IPS-20b (cell line): ENCODE results near the gene GSE1.

Experiments
- H3K27ac ChIP-seq: one replicate; pipeline ENCODE4 v1.5.1; 2013; ENCODE audit warnings: low read length
- H3K27me3 ChIP-seq: 2 replicates; pipeline ENCODE4 v1.6.1; 2013; ENCODE audit warnings: mild to moderate bottlenecking, low read length, inconsistent platforms; ENCODE audit not compliant: insufficient read depth
- H3K36me3 ChIP-seq: 2 replicates; pipeline ENCODE4 v1.6.1; 2013; ENCODE audit warnings: low read depth, mild to moderate bottlenecking, inconsistent platforms, low read length, moderate library complexity; ENCODE audit not compliant: insufficient read depth
- H3K4me1 ChIP-seq: 2 replicates; pipeline ENCODE4 v1.6.1; 2013; ENCODE audit warnings: mild to moderate bottlenecking, control low read depth, inconsistent platforms, low read length, moderate library complexity; ENCODE audit not compliant: insufficient read depth
- H3K4me3 ChIP-seq: 2 replicates; pipeline ENCODE4 v1.5.1; 2013; ENCODE audit warnings: mild to moderate bottlenecking, low read length, inconsistent platforms
- H3K9ac ChIP-seq: 2 replicates; pipeline ENCODE4 v1.6.1; 2013; ENCODE audit warnings: low read depth, mild to moderate bottlenecking, inconsistent platforms, low read length, moderate library complexity
- H3K9me3 ChIP-seq: 2 replicates; pipeline ENCODE4 v1.6.1; 2013; ENCODE audit warnings: mild to moderate bottlenecking, low read depth, low read length, inconsistent platforms; ENCODE audit not compliant: insufficient read depth

GSE1 gene

DNA sequence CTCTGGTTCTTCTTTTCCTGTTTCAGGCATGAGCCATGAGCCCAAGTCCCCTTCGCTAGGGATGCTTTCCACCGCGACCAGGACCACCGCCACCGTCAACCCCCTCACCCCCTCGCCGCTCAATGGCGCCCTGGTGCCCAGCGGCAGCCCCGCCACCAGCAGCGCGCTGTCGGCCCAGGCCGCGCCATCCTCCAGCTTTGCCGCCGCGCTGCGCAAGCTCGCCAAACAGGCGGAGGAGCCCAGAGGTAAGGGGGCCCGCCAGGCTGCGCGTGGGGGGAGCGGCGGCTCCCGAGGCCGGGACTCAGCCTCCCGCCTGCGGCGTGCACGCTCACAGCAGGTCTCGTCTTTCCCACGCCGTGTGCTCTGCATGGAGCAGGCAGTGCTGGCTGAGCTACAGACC lies 20.8 kb downstream of the GSE1 start:
- H3K4me1 ChIP-seq, result no peaks in the 10 kb centered on the region
- H3K27me3 ChIP-seq, result no peaks in the 10 kb centered on the region
- H3K27ac ChIP-seq, result no peak overlapping the region
- no peak overlapping the region for H3K4me3 ChIP-seq
- no peak overlapping the region for H3K9ac ChIP-seq
- peaks cover 6% of the 10 kb centered on the region; the same call in 1 of the 2 replicates for H3K9me3 ChIP-seq
- peaks cover 37% of the 10 kb centered on the region for H3K36me3 ChIP-seq

DNA sequence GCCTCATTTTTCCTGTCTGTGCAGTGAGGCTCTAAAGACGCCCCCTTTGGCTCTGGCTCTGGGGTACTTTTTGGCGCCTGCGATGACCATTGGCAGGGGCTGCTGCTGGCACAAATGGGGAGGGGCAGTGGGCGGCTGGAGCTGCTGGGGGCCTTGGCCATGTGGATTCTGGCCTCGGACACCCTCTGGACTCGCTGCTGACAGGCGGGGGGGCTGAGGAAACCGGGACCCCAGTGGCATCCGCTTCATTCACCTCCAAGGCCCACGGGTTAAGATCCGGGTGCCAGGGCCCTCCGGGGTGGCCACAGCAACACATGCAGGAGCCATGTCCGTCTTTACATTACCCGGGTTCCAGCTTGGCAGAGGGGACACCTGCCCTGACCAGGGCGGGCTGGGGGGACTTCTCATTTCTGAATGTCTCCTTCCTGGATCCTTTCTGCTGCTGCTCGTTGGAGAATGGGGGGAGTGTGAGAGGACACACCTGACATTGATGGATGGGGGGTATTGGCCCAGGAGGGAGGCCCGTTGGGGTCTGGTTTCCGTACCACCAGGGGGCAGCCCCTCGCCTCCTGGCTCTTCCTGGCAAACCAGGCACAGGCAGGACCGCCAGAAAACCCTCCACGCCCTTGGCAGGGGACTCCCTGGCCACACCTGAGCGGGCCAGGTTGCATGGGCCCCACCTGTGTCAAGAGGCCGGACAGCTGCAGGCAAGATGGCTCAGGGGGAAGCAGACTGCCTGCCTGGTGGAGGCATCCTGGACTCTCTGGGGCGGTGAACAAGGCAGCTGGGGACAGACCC lies 21.8 kb downstream of the GSE1 start:
- Histone ChIP-seq H3K9me3 (no peaks in the 10 kb centered on the region), H3K27ac (no peak overlapping the region), H3K36me3 (peaks cover 27% of the 10 kb centered on the region; the same call in 1 of the 2 replicates), H3K4me3 (no peak overlapping the region), H3K27me3 (no peaks in the 10 kb centered on the region), H3K9ac (no peak overlapping the region), H3K4me1 (no peaks in the 10 kb centered on the region)

DNA sequence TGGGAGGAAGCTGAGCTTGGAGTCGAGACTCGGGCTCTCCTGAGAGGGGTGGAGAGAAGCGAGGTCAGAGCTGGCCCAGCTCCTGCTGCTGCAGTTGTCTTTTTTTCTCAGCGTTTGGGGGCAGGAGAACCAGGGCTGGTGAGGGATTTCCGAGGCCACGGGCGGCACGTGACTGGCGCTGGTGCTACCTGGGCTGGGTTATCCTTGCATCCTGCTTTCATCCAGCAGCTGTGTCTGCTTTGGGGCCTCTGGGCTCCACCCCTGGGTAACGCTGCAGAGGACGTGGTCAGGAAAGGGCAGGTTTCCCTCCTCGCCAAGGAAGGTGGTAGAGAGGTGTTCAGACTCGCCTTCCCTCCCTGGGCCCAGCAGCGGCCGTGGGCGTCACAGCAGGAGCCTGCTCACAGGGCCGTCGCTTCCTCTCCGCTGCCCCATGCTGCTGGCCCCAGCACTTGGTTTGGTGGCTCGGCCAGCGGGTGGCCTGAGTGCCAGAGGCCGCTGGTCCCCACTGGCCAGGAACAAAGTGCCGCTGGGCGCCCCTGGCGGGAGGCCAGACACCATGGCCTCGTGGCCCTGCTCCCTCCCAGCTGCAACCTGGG lies 22.5 kb downstream of the GSE1 start:
- H3K27ac ChIP-seq, result no peak overlapping the region
- H3K4me3 ChIP-seq, result no peak overlapping the region
- no peaks in the 10 kb centered on the region for H3K27me3 ChIP-seq
- no peaks in the 10 kb centered on the region for H3K4me1 ChIP-seq
- peaks cover 20% of the 10 kb centered on the region; the same call in 1 of the 2 replicates for H3K36me3 ChIP-seq
- no peaks in the 10 kb centered on the region for H3K9me3 ChIP-seq
- no peak overlapping the region for H3K9ac ChIP-seq

DNA sequence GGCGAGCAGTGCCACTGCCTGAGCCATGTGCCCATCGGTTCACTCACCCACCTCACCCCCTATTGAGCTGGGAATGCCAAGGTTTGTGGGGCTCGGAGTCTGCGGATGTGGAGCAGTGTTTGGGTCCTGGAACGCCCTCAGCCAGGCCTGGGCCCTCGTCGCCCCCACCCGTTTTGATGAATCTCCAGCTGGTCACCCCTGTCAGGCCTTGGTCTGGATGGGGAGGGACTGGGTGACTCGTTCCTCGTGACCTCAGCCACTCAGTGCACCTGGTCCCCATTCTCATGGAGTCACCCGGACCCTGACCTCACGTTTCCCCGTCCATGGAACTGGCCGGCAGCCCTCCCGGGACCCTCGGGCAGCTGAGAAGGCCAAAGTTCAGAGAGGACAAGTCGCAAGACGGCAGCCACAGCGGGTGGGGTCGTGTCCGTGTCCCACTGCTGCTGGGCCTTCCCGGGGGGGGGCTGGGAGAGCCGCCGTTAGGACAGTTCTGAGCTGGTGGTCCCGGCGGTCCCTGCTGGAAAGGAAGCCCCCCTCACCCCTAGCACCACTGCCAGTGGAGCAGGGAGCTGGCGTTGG lies 23.2 kb downstream of the GSE1 start:
- Histone ChIP-seq H3K4me1 (no peaks in the 10 kb centered on the region), H3K27ac (no peak overlapping the region)

DNA sequence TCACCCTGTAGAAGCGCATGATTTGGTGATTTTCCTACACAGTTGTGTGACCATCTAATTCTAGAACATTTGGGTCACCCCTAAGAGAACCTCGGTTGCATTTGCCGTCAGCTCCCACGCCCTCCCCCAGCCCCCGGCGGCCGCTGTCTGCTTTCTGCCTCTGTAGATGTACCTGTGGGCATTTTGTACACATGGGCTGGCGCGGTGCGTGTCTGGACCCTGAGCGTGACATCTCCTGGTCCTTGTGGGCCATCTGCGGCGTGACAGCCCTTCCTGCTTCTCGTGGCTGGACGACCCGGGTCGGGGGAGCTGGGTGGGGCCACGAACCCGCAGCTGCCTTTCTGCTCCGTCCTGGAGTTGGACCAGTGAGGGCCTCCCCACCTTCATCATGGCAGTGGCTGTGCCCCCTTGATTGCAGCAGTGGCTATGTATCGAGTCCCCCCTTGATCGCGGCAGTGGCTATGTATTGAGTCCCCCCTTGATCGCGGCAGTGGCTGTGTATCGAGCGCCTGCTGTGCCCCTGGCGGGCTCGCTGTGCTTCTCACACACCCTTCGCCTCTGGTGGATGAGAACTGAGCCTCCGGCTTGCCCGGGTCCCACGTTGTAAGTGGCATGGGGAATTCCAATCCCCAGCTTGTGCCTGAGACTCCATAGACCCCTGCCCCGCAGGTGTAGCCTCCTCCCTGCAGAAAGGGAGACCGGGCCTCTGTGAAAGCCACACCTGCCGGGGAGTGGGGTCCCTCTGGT lies 24.1 kb downstream of the GSE1 start:
- no peak overlapping the region for H3K4me3 ChIP-seq
- H3K27me3 ChIP-seq, result no peaks in the 10 kb centered on the region
- no peaks in the 10 kb centered on the region for H3K9me3 ChIP-seq
- no peak overlapping the region for H3K27ac ChIP-seq
- peaks cover 20% of the 10 kb centered on the region; the same call in 1 of the 2 replicates for H3K36me3 ChIP-seq
- H3K9ac ChIP-seq, result no peak overlapping the region
- no peaks in the 10 kb centered on the region for H3K4me1 ChIP-seq

More for the DNA sequence above, 23.2 kb downstream of the GSE1 start:
- H3K9me3 ChIP-seq, result no peaks in the 10 kb centered on the region
- no peaks in the 10 kb centered on the region for H3K27me3 ChIP-seq
- H3K36me3 ChIP-seq, result peaks cover 20% of the 10 kb centered on the region; the same call in 1 of the 2 replicates
- H3K9ac ChIP-seq, result no peak overlapping the region
- H3K4me3 ChIP-seq, result no peak overlapping the region

GRCh38 chr16:85637808-85638647 lies 24.9 kb downstream of the GSE1 start:
- H3K36me3 ChIP-seq, result peaks cover 20% of the 10 kb centered on the region; the same call in 1 of the 2 replicates
- no peaks in the 10 kb centered on the region for H3K4me1 ChIP-seq
- no peak overlapping the region for H3K27ac ChIP-seq

GRCh38 chr16:85638695-85639409 lies 25.7 kb downstream of the GSE1 start:
- Histone ChIP-seq H3K36me3 (peaks cover 20% of the 10 kb centered on the region; the same call in 1 of the 2 replicates), H3K27ac (no peak overlapping the region), H3K4me1 (no peaks in the 10 kb centered on the region)

More at GRCh38 chr16:85637808-85638647, 24.9 kb downstream of the GSE1 start:
- Histone ChIP-seq H3K9me3 (no peaks in the 10 kb centered on the region), H3K27me3 (no peaks in the 10 kb centered on the region), H3K9ac (no peak overlapping the region), H3K4me3 (no peak overlapping the region)

DNA sequence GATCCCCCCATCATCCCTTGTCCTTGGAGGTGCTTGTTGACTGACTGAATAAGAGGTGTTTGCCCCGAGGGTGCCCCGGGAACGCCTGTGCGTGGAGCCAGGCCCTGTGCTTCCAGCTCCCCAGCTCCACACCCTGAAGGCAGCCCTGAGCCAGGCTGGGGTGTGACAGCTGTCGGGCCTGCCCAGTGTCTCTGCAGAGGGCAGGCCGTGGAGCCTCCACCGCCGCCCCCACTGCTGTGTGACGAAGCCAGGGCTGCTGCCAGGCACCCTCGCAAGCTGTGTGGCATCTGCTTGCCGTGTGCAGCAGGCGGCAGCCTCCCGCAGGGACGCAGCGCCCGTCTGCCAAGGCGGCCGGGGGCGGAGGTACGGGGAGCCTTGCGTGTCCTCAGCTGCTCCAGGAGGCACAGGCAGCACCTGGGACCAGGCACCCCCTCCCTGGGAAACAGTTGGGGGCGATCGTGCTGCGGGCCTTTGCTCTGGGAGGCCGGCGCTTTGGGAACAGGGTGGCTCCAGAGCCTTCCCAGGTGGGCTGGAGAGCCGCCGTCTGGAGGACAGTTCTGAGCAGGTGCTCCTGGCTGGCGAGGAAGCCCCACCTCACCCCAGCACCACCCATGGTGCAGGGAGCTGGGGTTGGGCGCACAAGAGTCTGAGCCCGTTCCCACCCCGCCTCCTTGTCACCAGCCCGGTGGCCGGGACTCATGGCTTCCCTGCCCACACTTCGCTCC lies 26.6 kb downstream of the GSE1 start:
- Histone ChIP-seq H3K9ac (no peak overlapping the region), H3K4me1 (no peaks in the 10 kb centered on the region), H3K4me3 (no peak overlapping the region), H3K36me3 (peaks cover 15% of the 10 kb centered on the region; the same call in 1 of the 2 replicates), H3K9me3 (no peaks in the 10 kb centered on the region), H3K27me3 (no peaks in the 10 kb centered on the region), H3K27ac (no peak overlapping the region)

More at GRCh38 chr16:85638695-85639409, 25.7 kb downstream of the GSE1 start:
- no peak overlapping the region for H3K4me3 ChIP-seq
- no peaks in the 10 kb centered on the region for H3K9me3 ChIP-seq
- H3K9ac ChIP-seq, result no peak overlapping the region; the same call in 1 of the 2 replicates
- H3K27me3 ChIP-seq, result no peaks in the 10 kb centered on the region

GRCh38 chr16:85640254-85640558 lies 27.1 kb downstream of the GSE1 start:
- peaks cover 11% of the 10 kb centered on the region; the same call in 1 of the 2 replicates for H3K36me3 ChIP-seq
- H3K9ac ChIP-seq, result no peak overlapping the region
- no peak overlapping the region for H3K4me3 ChIP-seq
- no peaks in the 10 kb centered on the region for H3K9me3 ChIP-seq
- no peaks in the 10 kb centered on the region for H3K4me1 ChIP-seq
- H3K27me3 ChIP-seq, result no peaks in the 10 kb centered on the region
- H3K27ac ChIP-seq, result no peak overlapping the region

GRCh38 chr16:85640585-85640984 lies 27.5 kb downstream of the GSE1 start:
- Histone ChIP-seq H3K27me3 (no peaks in the 10 kb centered on the region), H3K36me3 (peaks cover 8% of the 10 kb centered on the region; the same call in 1 of the 2 replicates), H3K9me3 (no peaks in the 10 kb centered on the region), H3K4me1 (no peaks in the 10 kb centered on the region), H3K27ac (no peak overlapping the region), H3K9ac (no peak overlapping the region), H3K4me3 (no peak overlapping the region)
